Ectodermal cell (in vitro differentiated cells): ENCODE measurements around the gene MAST3.

ENCODE experiments used
- H3K27ac ChIP-seq: 2 replicates; pipeline ENCODE4 v1.7.0; 2013; ENCODE audit warnings: mild to moderate bottlenecking, low read depth, low read length; ENCODE audit not compliant: insufficient read depth, poor library complexity, severe bottlenecking
- H3K27me3 ChIP-seq: 2 replicates; pipeline ENCODE4 v1.7.0; 2013; ENCODE audit warnings: mild to moderate bottlenecking, low read length; ENCODE audit not compliant: insufficient read depth, control insufficient read depth, poor library complexity, severe bottlenecking
- H3K36me3 ChIP-seq: one replicate; pipeline ENCODE4 v1.7.0; 2013; ENCODE audit warnings: low read length; ENCODE audit not compliant: control insufficient read depth, insufficient read depth
- H3K4me1 ChIP-seq: one replicate; pipeline ENCODE4 v1.7.0; 2013; ENCODE audit warnings: low read length; ENCODE audit not compliant: control insufficient read depth, insufficient read depth
- H3K4me3 ChIP-seq: 2 replicates; pipeline ENCODE4 v1.7.0; 2013; ENCODE audit warnings: low read depth, low read length, control low read depth; ENCODE audit not compliant: insufficient read depth
- H3K9me3 ChIP-seq: 2 replicates; pipeline ENCODE4 v1.7.0; 2013; ENCODE audit warnings: mild to moderate bottlenecking, low read length, moderate library complexity; ENCODE audit not compliant: control insufficient read depth
- WGBS, 2 experiments: methylation state at CpG; one replicate each; pipeline ENCODE4 v1.1.7; 2013; ENCODE audit warnings: missing lambda C conversion rate in 2 of 2; 5-methylcytosine and 5-hydroxymethylcytosine counted together

Gene MAST3

GRCh38 chr19:18062028-18062427 lies 35.5 kb upstream of the MAST3 start:
- H3K36me3 ChIP-seq: no peaks in the 10 kb centered on the region
- 64 to 66% methylated on average over 8 of the region's 8 CpGs for WGBS, 2 experiments
- no peaks in the 10 kb centered on the region for H3K27me3 ChIP-seq
- no peaks in the 10 kb centered on the region for H3K9me3 ChIP-seq
- H3K4me3 ChIP-seq: no peak overlapping the region
- H3K27ac ChIP-seq: no peak overlapping the region
- no peaks in the 10 kb centered on the region for H3K4me1 ChIP-seq

- H3K36me3 ChIP-seq: no peaks in the 10 kb centered on the region
- H3K9me3 ChIP-seq: no peaks in the 10 kb centered on the region
- H3K27me3 ChIP-seq: no peaks in the 10 kb centered on the region
- no peak overlapping the region for H3K27ac ChIP-seq
- no peak overlapping the region for H3K4me3 ChIP-seq
- H3K4me1 ChIP-seq: no peaks in the 10 kb centered on the region
- WGBS, 2 experiments: 46 to 52% methylated on average over 5 of the region's 5 CpGs
Observed at GRCh38 chr19:18063463-18063862, 34.1 kb upstream of the MAST3 start.

GRCh38 chr19:18065173-18065495 lies 32.4 kb upstream of the MAST3 start:
- H3K4me1 ChIP-seq: no peaks in the 10 kb centered on the region
- H3K27ac ChIP-seq: no peak overlapping the region
- no peak overlapping the region for H3K4me3 ChIP-seq
- no peaks in the 10 kb centered on the region for H3K27me3 ChIP-seq
- H3K36me3 ChIP-seq: no peaks in the 10 kb centered on the region
- H3K9me3 ChIP-seq: no peaks in the 10 kb centered on the region
- 96 to 97% methylated on average over 1 of the region's 1 CpG for WGBS, 2 experiments

GRCh38 chr19:18068395-18068794 lies 29.2 kb upstream of the MAST3 start:
- Histone ChIP-seq H3K4me1 (no peaks in the 10 kb centered on the region), H3K27me3 (no peaks in the 10 kb centered on the region), H3K4me3 (no peak overlapping the region), H3K9me3 (no peaks in the 10 kb centered on the region), H3K36me3 (no peaks in the 10 kb centered on the region), H3K27ac (no peak overlapping the region)
- whole genome bisulfite sequencing, 2 experiments: 95 to 97% methylated on average over 5 of the region's 5 CpGs

DNA sequence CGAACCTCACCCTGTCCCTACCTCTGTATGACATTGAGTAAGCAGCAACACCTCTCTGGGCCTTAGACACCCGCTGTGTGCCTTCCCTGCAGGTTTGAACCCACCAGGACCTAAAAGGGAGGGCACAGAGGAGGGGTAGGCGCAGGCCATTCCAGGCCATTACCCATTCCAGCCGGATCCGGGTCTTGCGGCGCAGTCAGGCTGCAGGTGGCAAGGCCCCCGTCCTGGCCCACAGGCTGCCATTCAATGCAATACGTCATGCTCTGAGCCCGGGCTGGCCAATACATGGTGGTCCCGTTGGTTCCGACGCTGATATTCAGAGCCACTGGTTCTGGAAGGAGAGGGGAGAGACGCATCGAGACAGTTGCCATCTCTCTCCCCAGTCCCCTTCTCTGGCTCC lies 28.2 kb upstream of the MAST3 start:
- Histone ChIP-seq H3K4me1 (no peaks in the 10 kb centered on the region), H3K4me3 (no peak overlapping the region), H3K9me3 (no peaks in the 10 kb centered on the region), H3K27ac (no peak overlapping the region), H3K36me3 (no peaks in the 10 kb centered on the region), H3K27me3 (no peaks in the 10 kb centered on the region)
- WGBS, 2 experiments: 81 to 86% methylated on average over 15 of the region's 15 CpGs

GRCh38 chr19:18070181-18070580 lies 27.4 kb upstream of the MAST3 start:
- Histone ChIP-seq H3K27ac (no peak overlapping the region), H3K4me3 (no peak overlapping the region)
- 91 to 92% methylated on average over 11 of the region's 11 CpGs for WGBS, 2 experiments

GRCh38 chr19:18072335-18072734 lies 25.2 kb upstream of the MAST3 start:
- Histone ChIP-seq H3K36me3 (no peaks in the 10 kb centered on the region), H3K4me3 (no peak overlapping the region), H3K27ac (no peak overlapping the region), H3K4me1 (no peaks in the 10 kb centered on the region), H3K27me3 (no peaks in the 10 kb centered on the region), H3K9me3 (no peaks in the 10 kb centered on the region)
- 86 to 89% methylated on average over 6 of the region's 6 CpGs for WGBS, 2 experiments

More at GRCh38 chr19:18070181-18070580, 27.4 kb upstream of the MAST3 start:
- H3K27me3 ChIP-seq: no peaks in the 10 kb centered on the region
- H3K36me3 ChIP-seq: no peaks in the 10 kb centered on the region
- H3K9me3 ChIP-seq: no peaks in the 10 kb centered on the region
- H3K4me1 ChIP-seq: no peaks in the 10 kb centered on the region

- H3K27ac ChIP-seq: no peak overlapping the region
- 89 to 93% methylated on average over 4 of the region's 4 CpGs for WGBS, 2 experiments
Observed at GRCh38 chr19:18073197-18073596, 24.4 kb upstream of the MAST3 start.

DNA sequence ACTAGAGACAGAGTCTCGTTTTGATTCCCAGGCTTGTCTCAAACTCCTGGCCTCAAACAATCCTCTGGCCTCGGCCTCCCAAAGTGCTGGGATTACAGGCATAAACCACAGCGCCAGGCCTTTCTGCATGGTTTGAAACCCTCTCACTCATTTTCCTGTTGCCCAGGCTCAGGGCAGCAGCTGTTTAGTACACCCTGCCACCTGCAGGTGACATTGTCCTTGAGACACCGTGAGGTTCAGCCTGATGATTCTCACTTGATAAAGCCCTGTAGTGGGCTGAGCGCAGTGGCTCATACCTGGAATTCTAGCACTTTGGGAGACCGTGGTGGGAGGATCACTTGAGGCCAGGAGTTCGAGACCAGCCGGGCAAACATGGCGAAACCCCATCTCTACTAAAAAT lies 23.4 kb upstream of the MAST3 start:
- Histone ChIP-seq H3K9me3 (no peaks in the 10 kb centered on the region), H3K4me3 (no peak overlapping the region), H3K36me3 (no peaks in the 10 kb centered on the region), H3K27me3 (no peaks in the 10 kb centered on the region), H3K4me1 (no peaks in the 10 kb centered on the region), H3K27ac (no peak overlapping the region)
- 84 to 85% methylated on average over 9 of the region's 9 CpGs for WGBS, 2 experiments

More at GRCh38 chr19:18073197-18073596, 24.4 kb upstream of the MAST3 start:
- Histone ChIP-seq H3K9me3 (no peaks in the 10 kb centered on the region), H3K27me3 (no peaks in the 10 kb centered on the region), H3K4me3 (no peak overlapping the region), H3K4me1 (no peaks in the 10 kb centered on the region), H3K36me3 (no peaks in the 10 kb centered on the region)

GRCh38 chr19:18083929-18084684 lies 13.5 kb upstream of the MAST3 start:
- Histone ChIP-seq H3K4me3 (no peak overlapping the region), H3K27ac (no peak overlapping the region), H3K4me1 (no peaks in the 10 kb centered on the region), H3K27me3 (no peaks in the 10 kb centered on the region), H3K9me3 (no peaks in the 10 kb centered on the region), H3K36me3 (no peaks in the 10 kb centered on the region)
- WGBS, 2 experiments: 69 to 73% methylated on average over 8 of the region's 8 CpGs
